Adrenal gland (tissue), 5 donors: ENCODE data around the gene YIPF6.

Experiments used
- CTCF ChIP-seq, 6 experiments: fragments of 450-650 bp in 4 of 6; fragments of 200-600 bp in 2 of 6; sonication (generic) in 1 of 6; IDR thresholded peaks; 1 replicate in 5 of 6; 2 replicates in 1 of 6; pipeline versions ENCODE4 v1.5.1 to v1.8.0; 2016 to 2021; ENCODE audit warnings: antibody characterized with exemption in 6 of 6, mild to moderate bottlenecking in 2 of 6, moderate library complexity in 1 of 6
- POLR2A ChIP-seq, 2 donors: fragments of 450-650 bp; IDR thresholded peaks; one replicate each; pipeline ENCODE4 v1.6.1; 2017; ENCODE audit warnings: antibody characterized with exemption in 2 of 2, mild to moderate bottlenecking in 2 of 2, moderate library complexity in 1 of 2
- donor health status: DM: no; HTN: no; CAD: no.

- TF ChIP-seq CTCF (IDR thresholded peaks at IDR 0.05) = no peak
- TF ChIP-seq POLR2A (IDR thresholded peaks at IDR 0.05) = no peak
Measured at GRCh38 chrX:68480969-68481368, 17.9 kb upstream of the YIPF6 start.
